Iris pigment epithelial cell (primary cell): ENCODE measurements around the gene PIGC.

Source experiments
- DNase-seq: peaks from one replicate; pipeline ENCODE4 v3.0.0-alpha.2; 2011; ENCODE audit warnings: low read depth

PIGC gene

DNA sequence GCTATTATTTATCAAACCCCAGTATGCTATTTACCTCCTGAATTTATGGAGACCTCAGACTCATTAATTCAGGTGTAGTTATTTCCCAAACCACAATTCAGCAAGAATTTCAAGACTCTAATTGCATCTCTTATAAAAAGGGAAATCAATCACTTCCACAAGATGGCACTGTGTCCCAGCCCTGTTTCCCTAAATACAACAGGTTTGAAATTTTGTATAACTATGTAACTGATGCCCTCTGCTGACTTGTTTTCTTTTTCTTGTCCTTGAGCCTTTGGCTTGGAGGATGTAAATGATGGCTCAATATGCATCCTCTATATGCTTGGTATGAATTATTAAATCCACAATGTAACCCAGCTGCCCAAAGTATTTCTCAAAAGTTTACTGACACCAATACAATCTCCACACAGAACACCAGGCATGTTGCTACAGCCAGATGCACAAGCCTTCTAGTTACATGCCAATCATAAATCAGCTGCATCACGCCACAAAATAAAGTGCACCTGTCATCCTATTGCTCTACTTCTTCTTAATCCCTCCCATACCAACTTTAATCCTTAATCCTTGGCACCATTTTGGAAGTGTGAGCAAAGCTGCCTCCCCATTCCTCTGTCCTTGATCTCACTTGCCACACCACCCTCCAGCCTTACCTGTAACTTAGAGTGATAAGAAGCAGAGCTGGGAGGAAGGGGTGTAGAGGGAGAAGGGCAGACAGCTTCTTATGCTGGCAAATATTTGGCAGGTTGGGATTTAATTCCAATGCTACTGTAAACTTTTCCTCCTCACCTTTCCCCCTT is 14.3 kb downstream of the PIGC start:
- peak; percentile 71 for DNase-seq

GRCh38 chr1:172427191-172427590 is 16.7 kb downstream of the PIGC start:
- no peak for DNase-seq

DNA sequence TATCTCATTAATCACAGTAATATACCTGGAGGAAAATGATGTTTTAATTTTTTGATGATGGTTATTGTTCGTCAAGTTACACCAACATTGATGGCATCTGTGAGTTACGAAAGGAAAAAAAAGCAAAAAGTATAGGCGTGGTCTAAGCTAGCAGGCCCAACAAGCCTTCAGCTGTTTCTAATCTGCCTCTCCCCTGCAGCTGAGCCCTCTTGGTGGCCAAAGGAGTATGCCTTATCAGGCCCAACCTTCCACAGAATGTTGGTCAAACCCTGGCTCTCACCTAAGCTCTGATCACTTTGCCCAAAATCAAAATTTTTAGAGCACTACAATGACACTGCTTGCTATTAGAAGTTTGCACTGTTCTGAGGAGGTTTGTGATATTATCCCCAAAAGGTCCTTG is 18.5 kb downstream of the PIGC start:
- no peak for DNase-seq

- no peak for DNase-seq
These were observed 20.5 kb downstream of the PIGC start for GRCh38 chr1:172423336-172423735.

- no peak for DNase-seq
These were observed 21.8 kb downstream of the PIGC start for GRCh38 chr1:172421974-172422604.

DNA sequence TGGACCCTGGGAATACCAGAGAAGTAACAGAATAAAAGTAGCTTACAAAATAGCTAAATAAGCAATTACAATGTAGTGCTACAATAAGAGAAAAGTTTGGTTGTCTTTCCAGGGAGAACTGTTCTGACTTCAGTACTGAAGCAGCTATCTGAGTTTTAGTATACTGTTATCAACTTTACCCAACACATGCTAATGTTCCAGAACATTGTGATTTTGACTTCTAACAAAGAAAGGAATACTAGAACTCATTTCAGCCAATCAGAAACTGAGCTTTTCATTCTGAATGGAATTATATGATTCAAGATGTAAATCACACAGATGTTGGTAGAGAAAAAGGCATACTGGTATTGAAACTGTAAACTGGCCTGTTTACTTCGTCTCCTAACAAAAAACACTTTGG is 23.5 kb downstream of the PIGC start, which contains the start of gene C1orf105:
Gene C1orf105 (plus strand): TSS at position 301 of the 400 bp plus-strand sequence. CDS start 201 bp downstream, outside the sequence.
- DNase-seq: no peak

GRCh38 chr1:172417557-172417956 is 26.3 kb downstream of the PIGC start:
- no peak for DNase-seq

- DNase-seq: no peak
These were observed 27.3 kb downstream of the PIGC start for GRCh38 chr1:172416496-172417035.

GRCh38 chr1:172414331-172414730 is 29.5 kb downstream of the PIGC start:
- DNase-seq: peak; percentile 83

GRCh38 chr1:172411791-172412338 is 32.0 kb downstream of the PIGC start:
- no peak for DNase-seq

DNA sequence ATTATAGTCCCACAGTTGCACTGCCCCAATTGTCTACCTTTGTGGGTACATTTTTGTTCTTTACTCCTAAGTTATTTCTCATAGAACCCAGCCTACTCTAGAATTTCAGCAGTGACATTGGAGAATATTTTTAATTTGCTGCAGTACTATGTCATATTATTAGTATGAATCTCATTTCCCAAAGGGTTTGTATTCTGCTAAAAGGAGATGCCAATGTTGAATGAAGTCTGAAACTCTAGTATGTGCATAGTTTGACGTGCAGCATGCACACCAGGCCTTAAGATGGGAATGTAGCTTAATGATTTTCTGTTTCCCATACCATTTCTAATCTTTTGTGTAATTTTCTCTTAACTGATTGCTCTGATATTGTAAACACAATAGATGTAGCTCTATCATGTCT is 33.8 kb downstream of the PIGC start:
- no peak for DNase-seq

GRCh38 chr1:172408958-172409357 is 34.9 kb downstream of the PIGC start:
- peak; percentile 67 for DNase-seq

- DNase-seq: no peak
These were observed 36.9 kb downstream of the PIGC start for GRCh38 chr1:172406968-172407367.

DNA sequence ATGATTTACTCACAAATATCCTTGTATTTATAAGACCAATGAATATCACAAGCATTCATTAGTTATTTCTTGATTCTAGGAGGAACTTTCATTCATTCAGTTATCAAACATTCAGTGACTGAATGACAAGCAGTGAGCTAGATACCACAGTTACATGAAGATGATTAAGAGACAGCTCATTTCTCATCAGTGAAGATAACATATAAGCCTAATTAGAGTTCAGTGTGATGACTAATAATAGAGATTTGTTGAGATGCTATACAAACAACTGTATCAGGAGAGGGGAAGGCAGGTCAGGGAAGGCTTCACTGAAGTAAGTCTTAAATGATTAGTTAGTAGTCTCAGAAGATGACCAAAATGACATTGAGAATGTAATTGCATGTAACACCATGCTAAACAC is 38.0 kb downstream of the PIGC start:
- DNase-seq: no peak

DNA sequence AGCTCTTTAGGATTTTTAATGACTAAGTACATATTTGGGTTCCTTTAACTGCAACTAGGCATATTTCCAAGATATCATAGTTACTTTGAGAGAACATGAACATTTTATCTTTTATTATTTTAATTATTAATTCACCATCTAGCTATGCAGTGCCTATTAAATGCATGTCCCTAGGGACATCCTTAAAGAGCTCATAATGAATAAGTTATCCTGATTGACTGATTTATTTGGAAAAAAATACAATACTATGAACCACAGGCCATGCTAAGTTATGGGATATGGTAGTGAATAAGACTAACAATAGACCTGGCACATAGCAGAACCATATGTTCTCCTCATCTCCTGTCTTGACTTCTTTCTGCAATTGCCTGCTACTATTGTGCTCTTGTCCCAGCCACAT is 39.7 kb downstream of the PIGC start:
- no peak for DNase-seq

- DNase-seq: no peak
These were observed 40.8 kb downstream of the PIGC start for GRCh38 chr1:172402878-172403569.

- DNase-seq: no peak
These were observed 42.0 kb downstream of the PIGC start for GRCh38 chr1:172401892-172402291.

- DNase-seq: no peak
These were observed 42.4 kb downstream of the PIGC start for GRCh38 chr1:172401477-172401876.

- DNase-seq: no peak
These were observed 43.2 kb downstream of the PIGC start for GRCh38 chr1:172400722-172401105.

DNA sequence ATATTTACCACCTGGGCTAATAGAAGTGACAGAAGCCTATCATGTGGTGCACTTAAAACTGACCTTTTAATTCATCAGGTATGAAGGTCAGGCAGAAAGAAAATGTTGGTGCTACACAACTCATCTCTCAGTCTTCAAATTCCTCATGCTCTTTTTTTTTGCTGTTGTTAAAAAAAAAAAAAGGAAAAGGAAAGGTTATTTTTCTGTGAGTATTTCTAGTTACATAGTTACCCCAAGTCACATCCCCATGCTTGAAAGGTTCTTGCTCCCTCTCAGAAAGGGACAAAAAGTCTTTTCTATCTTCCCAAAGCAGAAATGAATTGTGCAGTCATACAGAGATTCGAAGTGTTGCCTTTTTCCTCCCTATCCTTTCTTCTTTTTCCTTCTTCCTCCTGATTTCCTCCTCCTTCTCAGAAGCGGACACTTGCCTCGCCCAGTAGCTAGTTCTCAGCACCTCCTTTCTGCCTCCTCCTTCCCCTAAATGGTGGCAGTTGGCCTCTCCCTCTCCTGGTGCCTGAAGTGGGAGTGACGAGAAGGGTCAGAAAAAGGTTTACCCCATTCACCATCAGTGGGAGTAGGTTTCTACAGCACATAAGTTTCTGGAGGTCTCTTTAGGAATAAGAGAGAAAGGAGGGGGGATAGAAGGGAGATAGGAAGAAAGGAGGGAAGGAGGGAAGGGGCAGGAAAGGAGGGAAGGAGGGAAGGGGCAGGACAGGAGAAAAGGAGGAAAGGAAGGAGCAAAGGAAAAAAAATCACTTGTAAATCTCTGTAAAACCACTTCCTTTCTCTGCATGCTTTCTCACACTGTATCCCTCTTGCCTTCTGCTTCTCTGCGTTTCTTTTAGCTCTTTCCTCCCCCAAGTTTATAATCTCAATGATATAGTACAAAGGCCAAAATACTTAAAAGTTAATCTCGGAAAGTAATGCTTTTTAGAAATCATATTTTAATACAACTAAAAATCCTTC is 43.8 kb downstream of the PIGC start:
- no peak for DNase-seq
